Gastroesophageal sphincter (tissue), 4 donors: ENCODE measurements around the gene IQGAP1. TPM values are rescaled to one million over a fixed set of nuclear protein-coding genes. Genes with fewer than 3 reads are reported as not detected.
A peak's percentile ranks its signal among the peaks of the same experiment; 100 is the strongest.

Source experiments
- ATAC-seq: fragments of 150-250 bp; one replicate; pipeline ENCODE4 v1.9.1; 2016; ENCODE audit warnings: mild to moderate bottlenecking, moderate library complexity
- H3K27ac ChIP-seq, 4 donors: fragments of 200-600 bp; sonication (generic) in 3 of 4; 1 replicate in 3 of 4; 2 replicates in 1 of 4; pipeline ENCODE4 v1.5.1; 2016 to 2019
- H3K27me3 ChIP-seq: fragments of 200-600 bp; sonication (generic); one replicate; pipeline ENCODE4 v1.5.1; 2019
- H3K36me3 ChIP-seq, 2 donors: fragments of 200-600 bp; sonication (generic); one replicate each; pipeline ENCODE4 v1.5.1; 2019; ENCODE audit warnings: control low read depth in 1 of 2
- H3K4me1 ChIP-seq, 3 donors: fragments of 200-600 bp; sonication (generic); 1 replicate in 2 of 3; 2 replicates in 1 of 3; pipeline ENCODE4 v1.5.1; 2016 to 2019; ENCODE audit warnings: control low read depth in 2 of 3
- H3K4me3 ChIP-seq, 2 donors: fragments of 200-600 bp; sonication (generic); one replicate each; pipeline ENCODE4 v1.5.1; 2019; ENCODE audit warnings: mild to moderate bottlenecking in 1 of 2, moderate library complexity in 1 of 2
- H3K9me3 ChIP-seq, 3 donors: fragments of 200-600 bp; sonication (generic); one replicate each; pipeline ENCODE4 v1.5.1; 2017 to 2019; ENCODE audit warnings: control low read depth in 2 of 3
- EP300 ChIP-seq: sonication (generic); formaldehyde crosslinking; IDR thresholded peaks from one replicate; pipeline ENCODE4 v1.6.1; 2017; ENCODE audit warnings: antibody characterized with exemption, mild to moderate bottlenecking
- POLR2A ChIP-seq, 2 donors: fragments of 450-650 bp; IDR thresholded peaks; one replicate each; pipeline ENCODE4 v1.6.1; 2017; ENCODE audit warnings: antibody characterized with exemption in 2 of 2, mild to moderate bottlenecking in 2 of 2, moderate library complexity in 1 of 2
- POLR2AphosphoS5 ChIP-seq: sonication (generic); formaldehyde crosslinking; IDR thresholded peaks from one replicate; pipeline ENCODE4 v1.6.1; 2017; ENCODE audit warnings: antibody characterized with exemption
- WGBS, 2 donors: methylation state at CpG; one replicate each; pipeline ENCODE4 v1.1.5; 2018; ENCODE audit warnings: low coverage in 1 of 2; 5-methylcytosine and 5-hydroxymethylcytosine counted together
- total RNA-seq, 4 donors: library from RNA; depleted of rRNA; stranded (reverse); fragments of >200 nt; gene quantifications; one replicate each; pipeline ENCODE4 v1.1.0, GENCODE V29; 2016
- TF ChIP-seq, protein P1 (sequence below), 4 experiments: fragments of 200-600 bp in 2 of 4; fragments of 450-650 bp in 2 of 4; sonication (generic) in 1 of 4; IDR thresholded peaks; one replicate each; pipeline ENCODE4 v1.5.1; 2017 to 2019; ENCODE audit warnings: antibody characterized with exemption in 4 of 4, mild to moderate bottlenecking in 2 of 4, moderate library complexity in 2 of 4

The IQGAP1 gene
- total RNA-seq, 4 donors from 2014 or later: 210 to 360 (median 245) TPM

DNA sequence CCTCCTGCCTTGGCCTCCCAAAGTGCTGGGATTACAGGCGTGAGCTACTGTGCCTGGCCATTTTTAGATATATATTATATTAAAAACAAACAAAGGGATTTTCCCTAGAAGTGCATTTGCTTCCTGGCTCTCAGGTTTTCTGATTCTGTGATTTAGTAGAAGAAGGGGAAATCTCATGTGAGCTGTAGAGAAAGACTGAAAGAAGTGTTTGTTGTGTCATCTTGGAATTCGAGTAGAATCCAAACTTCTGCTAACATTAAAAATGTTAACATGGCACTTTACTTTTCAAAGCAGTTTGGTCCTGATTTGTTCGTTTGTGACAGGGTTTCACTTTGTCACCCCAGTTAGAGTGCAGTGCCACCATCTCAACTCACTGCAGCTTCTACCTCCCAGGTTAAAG, 34.9 kb downstream of the IQGAP1 start:
- WGBS, 2 donors: 29 to 42% methylated on average over 2 to 3 of the region's 3 CpGs
- Histone ChIP-seq H3K4me1 (peaks cover 21 to 86% (median 49%) of the 10 kb centered on the region in 3 donors), H3K27ac (peak overlapping the region in 2 of 4 donors; percentile 36 to 64), H3K36me3 (peaks cover 0 to 15% of the 10 kb centered on the region in 2 donors), H3K4me3 (no peak overlapping the region), H3K27me3 (no peaks in the 10 kb centered on the region), H3K9me3 (no peaks in the 10 kb centered on the region)
- TF ChIP-seq POLR2A (IDR thresholded peaks at IDR 0.05): no peak
- TF ChIP-seq EP300: no peak
- TF ChIP-seq POLR2AphosphoS5: no peak
- TF ChIP-seq, protein P1, sequence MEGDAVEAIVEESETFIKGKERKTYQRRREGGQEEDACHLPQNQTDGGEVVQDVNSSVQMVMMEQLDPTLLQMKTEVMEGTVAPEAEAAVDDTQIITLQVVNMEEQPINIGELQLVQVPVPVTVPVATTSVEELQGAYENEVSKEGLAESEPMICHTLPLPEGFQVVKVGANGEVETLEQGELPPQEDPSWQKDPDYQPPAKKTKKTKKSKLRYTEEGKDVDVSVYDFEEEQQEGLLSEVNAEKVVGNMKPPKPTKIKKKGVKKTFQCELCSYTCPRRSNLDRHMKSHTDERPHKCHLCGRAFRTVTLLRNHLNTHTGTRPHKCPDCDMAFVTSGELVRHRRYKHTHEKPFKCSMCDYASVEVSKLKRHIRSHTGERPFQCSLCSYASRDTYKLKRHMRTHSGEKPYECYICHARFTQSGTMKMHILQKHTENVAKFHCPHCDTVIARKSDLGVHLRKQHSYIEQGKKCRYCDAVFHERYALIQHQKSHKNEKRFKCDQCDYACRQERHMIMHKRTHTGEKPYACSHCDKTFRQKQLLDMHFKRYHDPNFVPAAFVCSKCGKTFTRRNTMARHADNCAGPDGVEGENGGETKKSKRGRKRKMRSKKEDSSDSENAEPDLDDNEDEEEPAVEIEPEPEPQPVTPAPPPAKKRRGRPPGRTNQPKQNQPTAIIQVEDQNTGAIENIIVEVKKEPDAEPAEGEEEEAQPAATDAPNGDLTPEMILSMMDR (IDR thresholded peaks at IDR 0.05): no peak
- no peak for ATAC-seq

DNA sequence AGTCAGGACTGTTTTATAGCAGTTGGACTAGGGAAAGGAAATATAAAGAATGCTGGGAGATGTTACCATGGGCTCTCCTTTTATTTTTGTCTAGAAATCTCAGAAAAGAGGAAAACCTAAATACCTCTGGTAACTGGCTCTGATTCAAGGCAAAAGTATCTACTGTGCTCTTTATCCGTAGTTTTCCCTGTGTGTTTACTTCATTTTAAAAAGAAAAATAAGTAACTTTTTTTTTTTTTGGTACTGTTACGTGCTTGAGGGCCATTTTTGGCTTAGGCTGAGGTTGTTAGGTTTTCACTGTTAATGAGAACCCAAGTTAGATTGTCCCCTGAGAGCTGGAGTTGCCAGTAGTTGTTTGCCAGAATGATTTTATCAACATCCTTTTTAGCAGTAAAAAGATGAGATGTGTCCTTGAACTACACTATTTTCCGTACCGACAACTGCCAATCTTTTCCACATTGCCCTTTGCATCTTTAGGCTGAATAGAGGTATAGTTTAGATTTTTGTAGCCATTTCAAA, 35.8 kb downstream of the IQGAP1 start:
- 11 to 18% methylated on average over 4 of the region's 4 CpGs for WGBS, 2 donors
- Histone ChIP-seq H3K27me3 (no peaks in the 10 kb centered on the region), H3K27ac (peak overlapping the region in 3 of 4 donors; percentile 8 to 64 (median 36)), H3K9me3 (no peaks in the 10 kb centered on the region), H3K36me3 (peaks cover 0 to 24% of the 10 kb centered on the region in 2 donors), H3K4me3 (no peak overlapping the region), H3K4me1 (peaks cover 19 to 76% (median 49%) of the 10 kb centered on the region in 3 donors)
- no peak for ATAC-seq
- TF ChIP-seq POLR2AphosphoS5 (no peak), EP300 (no peak)

DNA sequence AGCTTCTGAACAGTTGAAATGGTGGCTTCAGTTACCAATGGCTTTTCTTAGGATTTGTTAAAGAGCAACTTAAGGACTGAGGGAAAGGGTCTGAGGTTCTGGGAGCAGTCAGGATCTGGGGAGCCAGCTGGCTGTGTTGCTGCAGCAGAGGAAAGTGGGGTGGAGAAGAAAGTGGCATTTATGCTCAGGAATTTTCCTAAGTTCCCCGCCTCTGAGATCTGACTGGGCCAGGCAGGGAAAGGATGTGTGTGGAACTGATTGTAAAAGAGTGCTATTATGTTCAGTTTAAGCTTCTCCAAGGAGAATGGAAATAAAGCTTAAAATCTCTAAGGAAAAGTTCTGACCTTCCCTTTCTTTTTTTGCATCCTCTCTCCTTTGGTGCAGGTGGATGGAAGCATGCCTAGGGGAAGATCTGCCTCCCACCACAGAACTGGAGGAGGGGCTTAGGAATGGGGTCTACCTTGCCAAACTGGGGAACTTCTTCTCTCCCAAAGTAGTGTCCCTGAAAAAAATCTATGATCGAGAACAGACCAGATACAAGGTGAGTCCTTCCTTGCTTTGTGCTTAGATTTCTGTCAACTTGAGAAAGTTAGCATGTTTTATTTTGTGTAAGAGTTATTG, 37.8 kb downstream of the IQGAP1 start:
- TF ChIP-seq POLR2A (IDR thresholded peaks at IDR 0.05): no peak
- no peak for TF ChIP-seq POLR2AphosphoS5
- no peak for TF ChIP-seq EP300
- TF ChIP-seq, protein P1 (IDR thresholded peaks at IDR 0.05): no peak
- H3K4me1 ChIP-seq: peaks cover 18 to 57% (median 36%) of the 10 kb centered on the region in 3 donors
- H3K27ac ChIP-seq: peak overlapping the region in 3 of 4 donors; percentile 1 to 64 (median 36)
- no peaks in the 10 kb centered on the region for H3K27me3 ChIP-seq
- no peaks in the 10 kb centered on the region for H3K9me3 ChIP-seq
- ATAC-seq: no peak
- WGBS, 2 donors: 47 to 50% methylated on average over 2 of the region's 2 CpGs
- peaks cover 5 to 39% of the 10 kb centered on the region in 2 donors for H3K36me3 ChIP-seq
- H3K4me3 ChIP-seq: no peak overlapping the region

DNA sequence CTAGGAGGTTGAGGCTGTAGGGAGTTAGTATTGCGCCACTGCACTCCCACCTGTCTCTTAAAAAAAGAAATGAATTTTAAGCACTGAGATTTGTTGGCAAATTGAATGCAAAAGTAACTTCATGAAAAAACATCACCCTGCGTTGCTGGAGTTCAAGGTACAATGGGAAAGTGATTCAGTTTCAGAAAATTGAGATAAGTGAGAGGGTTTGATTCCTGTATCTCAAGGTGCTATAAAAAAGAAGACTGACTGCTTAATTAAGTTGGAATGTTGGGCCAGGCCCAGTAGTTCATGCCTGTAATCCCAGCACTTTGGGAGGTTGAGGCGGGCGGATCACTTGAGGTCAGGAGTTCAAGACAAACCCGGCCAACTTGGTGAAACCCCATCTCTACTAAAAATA, 39.1 kb downstream of the IQGAP1 start:
- WGBS, 2 donors: 79 to 89% methylated on average over 3 of the region's 5 CpGs
- Histone ChIP-seq H3K4me3 (no peak overlapping the region), H3K4me1 (peaks cover 14 to 54% (median 24%) of the 10 kb centered on the region in 3 donors), H3K9me3 (no peaks in the 10 kb centered on the region), H3K36me3 (peaks cover 5 to 39% of the 10 kb centered on the region in 2 donors), H3K27ac (no peak overlapping the region), H3K27me3 (no peaks in the 10 kb centered on the region)
- TF ChIP-seq, protein P1 (IDR thresholded peaks at IDR 0.05): no peak
- TF ChIP-seq EP300 (no peak), POLR2A (IDR thresholded peaks at IDR 0.05) (no peak), POLR2AphosphoS5 (no peak)
- ATAC-seq: no peak

DNA sequence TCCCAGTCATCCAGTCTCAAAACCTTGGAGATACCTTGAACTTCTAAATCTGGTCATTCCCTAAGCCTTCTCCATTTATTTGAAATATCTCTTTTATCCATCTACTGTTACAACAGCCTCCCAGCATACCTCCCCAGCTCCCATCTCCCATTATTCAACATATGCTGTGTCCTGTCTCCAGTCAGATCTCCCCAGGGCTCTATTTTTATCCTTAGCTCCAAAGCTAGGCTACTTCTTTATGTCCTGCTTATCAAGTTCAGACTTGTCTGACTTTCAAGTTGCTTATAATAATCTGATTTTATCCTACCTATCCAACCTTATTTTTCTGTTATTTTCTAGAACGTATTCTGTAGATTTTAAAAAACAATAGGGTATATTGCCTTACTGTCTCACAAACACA, 44.2 kb downstream of the IQGAP1 start:
- Histone ChIP-seq H3K27ac (peak overlapping the region in 1 of 4 donors; percentile 20), H3K9me3 (no peaks in the 10 kb centered on the region), H3K4me1 (peaks cover 0 to 40% (median 3%) of the 10 kb centered on the region in 3 donors), H3K27me3 (no peaks in the 10 kb centered on the region), H3K36me3 (peaks cover 5 to 55% of the 10 kb centered on the region in 2 donors), H3K4me3 (no peak overlapping the region)
- no peak for ATAC-seq
- no peak for TF ChIP-seq POLR2A (IDR thresholded peaks at IDR 0.05)
- TF ChIP-seq, protein P1 (IDR thresholded peaks at IDR 0.05): no peak
- no peak for TF ChIP-seq POLR2AphosphoS5
- no peak for TF ChIP-seq EP300
- 29 to 79% methylated on average over 1 of the region's 1 CpG for WGBS, 2 donors
